Spleen (tissue), 11 donors: ENCODE data around the gene MYL5. TPM values are rescaled to one million over a fixed set of nuclear protein-coding genes. Genes with fewer than 3 reads are reported as not detected.

Source experiments
- DNase-seq: peaks from one replicate; pipeline ENCODE4 v3.0.0-alpha.2; 2020
- H3K27ac ChIP-seq, 8 donors: fragments of 200-600 bp; sonication (generic) in 7 of 8; 1 replicate in 4 of 8; 2 replicates in 4 of 8; pipeline versions ENCODE4 v1.5.0 to v1.8.0; 2016 to 2021; ENCODE audit warnings: inconsistent platforms in 4 of 8, mild to moderate bottlenecking in 4 of 8, moderate library complexity in 1 of 8
- H3K27me3 ChIP-seq, 7 donors: fragments of 200-600 bp; sonication (generic) in 6 of 7; replicated peaks in 1 of 7; 1 replicate in 4 of 7; 2 replicates in 3 of 7; pipeline versions ENCODE4 v1.5.0 to v1.8.0; 2016 to 2021; ENCODE audit warnings: inconsistent platforms in 3 of 7, mild to moderate bottlenecking in 1 of 7
- H3K36me3 ChIP-seq, 6 donors: fragments of 200-600 bp; sonication (generic) in 5 of 6; 1 replicate in 4 of 6; 2 replicates in 2 of 6; pipeline versions ENCODE4 v1.5.0 to v1.8.0; 2016 to 2021; ENCODE audit warnings: inconsistent platforms in 2 of 6
- H3K4me1 ChIP-seq, 6 donors: fragments of 200-600 bp; sonication (generic) in 5 of 6; 1 replicate in 3 of 6; 2 replicates in 3 of 6; pipeline versions ENCODE4 v1.5.0 to v1.8.0; 2016 to 2021; ENCODE audit warnings: inconsistent platforms in 3 of 6
- H3K4me3 ChIP-seq, 8 donors: fragments of 200-600 bp; sonication (generic) in 7 of 8; 1 replicate in 4 of 8; 2 replicates in 4 of 8; pipeline versions ENCODE4 v1.5.0 to v1.8.0; 2016 to 2021; ENCODE audit warnings: inconsistent platforms in 4 of 8, mild to moderate bottlenecking in 4 of 8, moderate library complexity in 2 of 8
- H3K9me3 ChIP-seq, 8 donors: fragments of 200-600 bp; sonication (generic) in 7 of 8; 1 replicate in 4 of 8; 2 replicates in 4 of 8; pipeline versions ENCODE4 v1.5.0 to v1.8.0; 2016 to 2021; ENCODE audit warnings: inconsistent platforms in 4 of 8
- CTCF ChIP-seq, 11 experiments: fragments of 200-600 bp in 7 of 11; fragments of 450-650 bp in 4 of 11; sonication (generic) in 4 of 11; IDR thresholded peaks in 8 of 11; conservative IDR thresholded peaks in 3 of 11; 1 replicate in 7 of 11; 2 replicates in 4 of 11; pipeline versions ENCODE4 v1.4.0 to v1.8.0; 2016 to 2021; ENCODE audit warnings: antibody characterized with exemption in 11 of 11, inconsistent platforms in 4 of 11, mild to moderate bottlenecking in 1 of 11
- POLR2A ChIP-seq, 3 donors: fragments of 450-650 bp; IDR thresholded peaks; one replicate each; pipeline ENCODE4 v1.5.1; 2017; ENCODE audit warnings: antibody characterized with exemption in 3 of 3, mild to moderate bottlenecking in 1 of 3
- POLR2AphosphoS5 ChIP-seq, 3 donors: sonication (generic); formaldehyde crosslinking; IDR thresholded peaks; one replicate each; pipeline ENCODE4 v1.5.1; 2017; ENCODE audit warnings: antibody characterized with exemption in 3 of 3
- WGBS, 5 donors: extraction: QIAGEN DNeasy Blood & Tissue Kit in 3 of 5; methylation state at CpG; one replicate each; pipeline versions ENCODE4 v1.1.5 to v1.1.7; 2013 to 2018; 5-methylcytosine and 5-hydroxymethylcytosine counted together
- intact Hi-C: fragments of 100-400 bp; cut with DNase I; formaldehyde crosslinking; loops from one replicate; pipeline ENCODE4 v1.15.0; 2023; ENCODE audit warnings: low total_unique reads
- polyA plus RNA-seq, 3 donors: library from polyadenylated mRNA; stranded (reverse); fragments of 200-250 nt; gene quantifications; one replicate each; pipeline ENCODE4 v1.2.1, GENCODE V29; 2013
- total RNA-seq, 7 donors: library from RNA; depleted of rRNA in 3 of 7; stranded (reverse); fragments of >200 nt in 3 of 7; fragmentation: NEBNext Ultra II Directional in 4 of 7; extraction: Animal tissue kit (Norgen Biotek cat#: 25700) in 4 of 7; gene quantifications; one replicate each; pipeline versions ENCODE4 v1.1.0 to v1.2.1, GENCODE V29; 2016 to 2021
- donor health status: healthy with polysubstance abuse.
- donor health status: DM: no; HTN: no; CAD: no; lungs with moderate emphysema.
- donor health status: DM: no; HTN: no; CAD: no.
- donor health status: Bipolar disorder and iron deficiency.
- donor health status: healthy.
- donor health status: DM: no; HTN: no; CAD: no.
- donor health status: DM: yes; HTN: yes; CAD: no.

Gene MYL5
- total and polyA plus RNA-seq, 10 donors, result 9.2 to 32.6 (median 19.2) TPM

- peaks cover 0 to 47% (median 4%) of the 10 kb centered on the region in 6 donors for H3K36me3 ChIP-seq
- no peaks in the 10 kb centered on the region for H3K27me3 ChIP-seq
- intact Hi-C loops, result no loop called here
- 65 to 79% (median 71%) methylated on average over 31 of the region's 31 CpGs for WGBS, 5 donors
- H3K27ac ChIP-seq, result peak overlapping the region in 7 of 8 donors; percentile 1 to 69 (median 50)
- TF ChIP-seq CTCF (IDR thresholded peaks at IDR 0.05 in 8 of 11, conservative IDR thresholded peaks at IDR 0.05 in 3 of 11) (no peak), POLR2AphosphoS5 (IDR thresholded peaks at IDR 0.05) (peak; percentile 49 to 76 (median 69))
- H3K4me1 ChIP-seq, result peaks cover 2 to 83% (median 33%) of the 10 kb centered on the region in 6 donors
- H3K4me3 ChIP-seq, result peak overlapping the region in 1 of 8 donors; percentile 21
- DNase-seq, result peak; percentile 80
- H3K9me3 ChIP-seq, result no peaks in the 10 kb centered on the region
Measured at GRCh38 chr4:721261-722168, 47.2 kb downstream of the MYL5 start.

- H3K4me1 ChIP-seq, result peaks cover 2 to 89% (median 35%) of the 10 kb centered on the region in 6 donors
- H3K27me3 ChIP-seq, result no peaks in the 10 kb centered on the region
- no peaks in the 10 kb centered on the region for H3K9me3 ChIP-seq
- H3K36me3 ChIP-seq, result peaks cover 0 to 47% (median 4%) of the 10 kb centered on the region in 6 donors
- peak overlapping the region in 4 of 8 donors; percentile 42 to 69 (median 62) for H3K27ac ChIP-seq
- intact Hi-C loops, result no loop called here
- TF ChIP-seq POLR2A (IDR thresholded peaks at IDR 0.05) (no peak), CTCF (IDR thresholded peaks at IDR 0.05 in 8 of 11, conservative IDR thresholded peaks at IDR 0.05 in 3 of 11) (no peak), POLR2AphosphoS5 (IDR thresholded peaks at IDR 0.05) (no peak)
- 93 to 95% (median 95%) methylated on average over 42 to 47 of the region's 47 CpGs for WGBS, 5 donors
- H3K4me3 ChIP-seq, result no peak overlapping the region
- no peak for DNase-seq
Measured at GRCh38 chr4:722169-722725, 47.9 kb downstream of the MYL5 start.

GRCh38 chr4:722851-723360, 48.6 kb downstream of the MYL5 start:
- Histone ChIP-seq H3K27ac (no peak overlapping the region), H3K9me3 (no peaks in the 10 kb centered on the region), H3K4me1 (peaks cover 2 to 89% (median 34%) of the 10 kb centered on the region in 6 donors), H3K4me3 (no peak overlapping the region), H3K36me3 (peaks cover 0 to 47% (median 4%) of the 10 kb centered on the region in 6 donors), H3K27me3 (no peaks in the 10 kb centered on the region)
- TF ChIP-seq CTCF (IDR thresholded peaks at IDR 0.05 in 8 of 11, conservative IDR thresholded peaks at IDR 0.05 in 3 of 11), result no peak
- intact Hi-C loops, result no loop called here
- DNase-seq, result no peak
- WGBS, 5 donors, result 95 to 99% (median 98%) methylated on average over 59 to 61 of the region's 61 CpGs
